HepG2 (cell line): ENCODE data around the gene NUTF2. TPM values are rescaled to one million over a fixed set of nuclear protein-coding genes. Genes with fewer than 3 reads are reported as not detected.
A peak's percentile ranks its signal among the peaks of the same experiment; 100 is the strongest.

Experiments used
- BORCS8-MEF2B ChIP-seq: sonication (generic); formaldehyde crosslinking; IDR thresholded peaks from 2 replicates; pipeline ENCODE4 v1.8.0; 2022; ENCODE audit warnings: mild to moderate bottlenecking, missing genetic modification reagents
- FOXP4 ChIP-seq: sonication (generic); formaldehyde crosslinking; IDR thresholded peaks from 2 replicates; pipeline ENCODE4 v1.4.0; 2020; ENCODE audit warnings: missing genetic modification reagents
- GATAD1 ChIP-seq: IDR thresholded peaks from 2 replicates; pipeline ENCODE4 v1.6.1; 2016; ENCODE audit warnings: missing genetic modification reagents, missing compliant biosample characterization
- TEAD2 ChIP-seq: sonication (generic); formaldehyde crosslinking; IDR thresholded peaks from 2 replicates; pipeline ENCODE4 v1.9.0; 2021; ENCODE audit warnings: missing genetic modification reagents
- ZBTB1 ChIP-seq: sonication (generic); formaldehyde crosslinking; IDR thresholded peaks from 2 replicates; pipeline ENCODE4 v1.4.0; 2020; ENCODE audit warnings: missing genetic modification reagents, borderline replicate concordance
- ZBTB26 ChIP-seq: IDR thresholded peaks from 2 replicates; pipeline ENCODE4 v1.6.1; 2016; ENCODE audit warnings: missing compliant biosample characterization, missing genetic modification reagents, borderline replicate concordance
- ZBTB7A ChIP-seq: sonication (generic); formaldehyde crosslinking; IDR thresholded peaks from 2 replicates; pipeline ENCODE4 v1.8.0; 2022; ENCODE audit warnings: mild to moderate bottlenecking, missing genetic modification reagents
- ZNF143 ChIP-seq: sonication (generic); formaldehyde crosslinking; IDR thresholded peaks from 2 replicates; pipeline ENCODE4 v1.4.0; 2020; ENCODE audit warnings: missing genetic modification reagents
- ZNF260 ChIP-seq: sonication (generic); formaldehyde crosslinking; IDR thresholded peaks from 2 replicates; pipeline ENCODE4 v1.4.0; 2020; ENCODE audit warnings: missing genetic modification reagents, low read depth, mild to moderate bottlenecking, borderline replicate concordance
- ZNF274 ChIP-seq: sonication (generic); formaldehyde crosslinking; IDR thresholded peaks from 2 replicates; pipeline ENCODE4 v1.5.1; 2020; ENCODE audit warnings: mild to moderate bottlenecking, missing genetic modification reagents
- ZNF33B ChIP-seq: sonication (generic); formaldehyde crosslinking; IDR thresholded peaks from 2 replicates; pipeline ENCODE4 v1.5.1; 2020; ENCODE audit warnings: mild to moderate bottlenecking, missing genetic modification reagents
- ZNF570 ChIP-seq: sonication (generic); formaldehyde crosslinking; IDR thresholded peaks from 2 replicates; pipeline ENCODE4 v1.4.0; 2020; ENCODE audit warnings: mild to moderate bottlenecking, missing genetic modification reagents, borderline replicate concordance
- ZNF792 ChIP-seq: IDR thresholded peaks from 2 replicates; pipeline ENCODE4 v1.6.1; 2016
- ZNF841 ChIP-seq: sonication (generic); formaldehyde crosslinking; IDR thresholded peaks from 2 replicates; pipeline ENCODE4 v1.8.1; 2023; ENCODE audit warnings: missing genetic modification reagents, borderline replicate concordance
- polyA plus RNA-seq, 8 experiments: library from polyadenylated mRNA; depleted of rRNA in 3 of 8; stranded (reverse) in 7 of 8; unstranded in 1 of 8; fragments of >200 nt; fragmentation: Illumina TruSeq in 4 of 8; extraction: Trizol in 4 of 8; gene quantifications; 2 replicates each; pipeline versions ENCODE4 v1.2.1 to v1.2.3, GENCODE V29; 2011 to 2016; ENCODE audit warnings: low read depth in 4 of 8, missing spikeins in 1 of 8, mixed read lengths in 1 of 8; ENCODE audit not compliant: insufficient read depth in 1 of 8
- total RNA-seq, 5 experiments: library from RNA; depleted of rRNA; stranded (reverse); fragments of >200 nt; fragmentation: Illumina TruSeq; extraction: Trizol; gene quantifications; 2 replicates each; pipeline ENCODE4 v1.2.3, GENCODE V29; 2016; ENCODE audit warnings: low read depth in 1 of 5
- TF ChIP-seq, protein P1 (sequence below): sonication (generic); formaldehyde crosslinking; IDR thresholded peaks from 2 replicates; pipeline ENCODE4 v1.8.1; 2023; ENCODE audit warnings: mild to moderate bottlenecking, missing genetic modification reagents
- TF ChIP-seq, protein P2 (sequence below), 2 experiments: sonication (generic) in 1 of 2; formaldehyde crosslinking in 1 of 2; IDR thresholded peaks; 2 replicates each; pipeline versions ENCODE4 v1.4.0 to v1.6.1; 2016 to 2020; ENCODE audit warnings: borderline replicate concordance in 1 of 2, low read depth in 1 of 2, mild to moderate bottlenecking in 1 of 2, missing genetic modification reagents in 1 of 2
- TF ChIP-seq, protein P3 (sequence below): sonication (generic); IDR thresholded peaks from 2 replicates; pipeline ENCODE4 v1.6.1; 2016; ENCODE audit warnings: low read depth, borderline replicate concordance

NUTF2 gene
- total and polyA plus RNA-seq, 2 of the 13 experiments (the other 11 are each of a cell fraction or from before 2014, with no cell fraction given): 168 to 214 TPM

- 0 out of 2 replicates have a peak, but pooled peaks have one; percentile 27 for TF ChIP-seq TEAD2 (CRISPR knock-in tag)
- TF ChIP-seq, protein P1, sequence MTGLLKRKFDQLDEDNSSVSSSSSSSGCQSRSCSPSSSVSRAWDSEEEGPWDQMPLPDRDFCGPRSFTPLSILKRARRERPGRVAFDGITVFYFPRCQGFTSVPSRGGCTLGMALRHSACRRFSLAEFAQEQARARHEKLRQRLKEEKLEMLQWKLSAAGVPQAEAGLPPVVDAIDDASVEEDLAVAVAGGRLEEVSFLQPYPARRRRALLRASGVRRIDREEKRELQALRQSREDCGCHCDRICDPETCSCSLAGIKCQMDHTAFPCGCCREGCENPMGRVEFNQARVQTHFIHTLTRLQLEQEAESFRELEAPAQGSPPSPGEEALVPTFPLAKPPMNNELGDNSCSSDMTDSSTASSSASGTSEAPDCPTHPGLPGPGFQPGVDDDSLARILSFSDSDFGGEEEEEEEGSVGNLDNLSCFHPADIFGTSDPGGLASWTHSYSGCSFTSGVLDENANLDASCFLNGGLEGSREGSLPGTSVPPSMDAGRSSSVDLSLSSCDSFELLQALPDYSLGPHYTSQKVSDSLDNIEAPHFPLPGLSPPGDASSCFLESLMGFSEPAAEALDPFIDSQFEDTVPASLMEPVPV: peak; percentile 93
- peak; percentile 34; the same call in 1 of the 2 replicates for TF ChIP-seq ZBTB26 (CRISPR knock-in tag)
- TF ChIP-seq, protein P2, sequence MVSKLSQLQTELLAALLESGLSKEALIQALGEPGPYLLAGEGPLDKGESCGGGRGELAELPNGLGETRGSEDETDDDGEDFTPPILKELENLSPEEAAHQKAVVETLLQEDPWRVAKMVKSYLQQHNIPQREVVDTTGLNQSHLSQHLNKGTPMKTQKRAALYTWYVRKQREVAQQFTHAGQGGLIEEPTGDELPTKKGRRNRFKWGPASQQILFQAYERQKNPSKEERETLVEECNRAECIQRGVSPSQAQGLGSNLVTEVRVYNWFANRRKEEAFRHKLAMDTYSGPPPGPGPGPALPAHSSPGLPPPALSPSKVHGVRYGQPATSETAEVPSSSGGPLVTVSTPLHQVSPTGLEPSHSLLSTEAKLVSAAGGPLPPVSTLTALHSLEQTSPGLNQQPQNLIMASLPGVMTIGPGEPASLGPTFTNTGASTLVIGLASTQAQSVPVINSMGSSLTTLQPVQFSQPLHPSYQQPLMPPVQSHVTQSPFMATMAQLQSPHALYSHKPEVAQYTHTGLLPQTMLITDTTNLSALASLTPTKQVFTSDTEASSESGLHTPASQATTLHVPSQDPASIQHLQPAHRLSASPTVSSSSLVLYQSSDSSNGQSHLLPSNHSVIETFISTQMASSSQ (IDR thresholded peaks at IDR 0.05; ENCODE audit: low read depth): peak; percentile 65
- TF ChIP-seq, protein P2 (CRISPR knock-in tag; IDR thresholded peaks at IDR 0.05; ENCODE audit: borderline replicate concordance): peak; percentile 85; the same call in 1 of the 2 replicates
- TF ChIP-seq BORCS8-MEF2B (CRISPR knock-in tag): peak; percentile 95
- peak; percentile 94 for TF ChIP-seq ZNF274 (CRISPR knock-in tag)
- no peak for TF ChIP-seq ZNF841 (CRISPR knock-in tag)
- TF ChIP-seq ZNF792 (CRISPR knock-in tag): peak; percentile 76
- TF ChIP-seq ZNF33B: peak; percentile 78
- TF ChIP-seq ZBTB1 (CRISPR knock-in tag): no peak
- 0 out of 2 replicates have a peak, but pooled peaks have one; percentile 51 for TF ChIP-seq ZNF260 (CRISPR knock-in tag)
- TF ChIP-seq, protein P3, sequence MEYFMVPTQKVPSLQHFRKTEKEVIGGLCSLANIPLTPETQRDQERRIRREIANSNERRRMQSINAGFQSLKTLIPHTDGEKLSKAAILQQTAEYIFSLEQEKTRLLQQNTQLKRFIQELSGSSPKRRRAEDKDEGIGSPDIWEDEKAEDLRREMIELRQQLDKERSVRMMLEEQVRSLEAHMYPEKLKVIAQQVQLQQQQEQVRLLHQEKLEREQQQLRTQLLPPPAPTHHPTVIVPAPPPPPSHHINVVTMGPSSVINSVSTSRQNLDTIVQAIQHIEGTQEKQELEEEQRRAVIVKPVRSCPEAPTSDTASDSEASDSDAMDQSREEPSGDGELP: peak; percentile 77; the same call in 1 of the 2 replicates
- TF ChIP-seq ZNF570 (CRISPR knock-in tag): no peak
- peak; percentile 100 for TF ChIP-seq ZNF143 (CRISPR knock-in tag)
- TF ChIP-seq ZBTB7A (CRISPR knock-in tag): 0 out of 2 replicates have a peak, but pooled peaks have one; percentile 45
- peak; percentile 84 for TF ChIP-seq GATAD1 (CRISPR knock-in tag)
- no peak; the same call in 1 of the 2 replicates for TF ChIP-seq FOXP4 (CRISPR knock-in tag)
Observed at GRCh38 chr16:67833415-67834241, 13.1 kb upstream of the NUTF2 start (continued).
